ENCODE measurements around the gene CDKN2D. TPM values are rescaled to one million over a fixed set of nuclear protein-coding genes. Genes with fewer than 3 reads are reported as not detected.
A peak's percentile ranks its signal among the peaks of the same experiment; 100 is the strongest.

CDKN2D gene
- total RNA-seq, 2 donors from 2014 or later = 69.6 to 72.8 TPM

DNA sequence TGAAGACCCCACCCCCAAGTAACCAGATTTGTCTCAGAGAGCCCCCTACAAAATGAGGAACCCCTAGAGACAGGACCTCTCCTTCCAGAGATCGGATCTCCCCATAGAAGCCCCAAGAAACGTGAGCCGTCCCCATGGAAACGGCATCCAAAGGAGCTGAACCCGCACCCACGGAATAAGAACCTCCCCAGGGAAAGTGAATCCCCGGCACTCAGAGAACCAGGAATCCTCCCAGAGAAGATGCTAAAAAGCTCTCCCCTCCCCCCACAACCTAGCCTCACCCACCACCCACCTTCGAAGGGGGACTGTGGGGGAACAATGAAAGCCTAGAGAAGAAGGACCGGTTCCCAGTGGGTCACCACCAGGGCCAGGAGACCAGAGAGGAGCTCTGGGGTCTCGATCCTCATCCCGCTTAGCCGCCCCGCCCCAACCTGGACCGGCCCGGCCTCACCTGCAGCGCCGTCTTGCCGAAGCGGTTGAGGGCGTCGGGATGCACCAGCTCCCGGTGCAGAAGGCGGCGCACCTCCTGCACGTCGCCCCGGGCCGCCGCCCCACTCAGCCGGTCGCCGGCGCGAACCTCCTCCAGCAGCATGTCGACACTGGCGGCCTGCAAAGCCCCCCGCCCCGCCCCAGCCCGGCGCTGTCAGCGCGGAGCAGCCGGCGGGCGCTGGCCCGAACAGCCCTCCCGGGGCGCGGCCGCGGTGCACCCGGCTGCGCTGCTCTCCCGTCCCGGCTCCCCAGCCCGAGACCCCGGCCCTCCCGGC, 535 bp downstream of the CDKN2D start:
- H3K4me3 Mint-ChIP-seq = peak overlapping the region; percentile 98 to 100
- no peaks in the 10 kb centered on the region for H3K9me3 Mint-ChIP-seq
- DNase-seq (peak; percentile 82 to 86), ATAC-seq (replicated peaks in 1 of 2) (peak; percentile 38 to 42)
- peaks cover 8 to 29% of the 10 kb centered on the region in 2 donors for H3K36me3 Mint-ChIP-seq (ENCODE audit: insufficient read depth in 2 of 2)
- peaks cover 65% of the 10 kb centered on the region for H3K4me1 Mint-ChIP-seq (ENCODE audit: low read depth)
- H3K27ac Mint-ChIP-seq = peak overlapping the region; percentile 95
- H3K27me3 Mint-ChIP-seq (ENCODE audit: low read depth) = no peaks in the 10 kb centered on the region

DNA sequence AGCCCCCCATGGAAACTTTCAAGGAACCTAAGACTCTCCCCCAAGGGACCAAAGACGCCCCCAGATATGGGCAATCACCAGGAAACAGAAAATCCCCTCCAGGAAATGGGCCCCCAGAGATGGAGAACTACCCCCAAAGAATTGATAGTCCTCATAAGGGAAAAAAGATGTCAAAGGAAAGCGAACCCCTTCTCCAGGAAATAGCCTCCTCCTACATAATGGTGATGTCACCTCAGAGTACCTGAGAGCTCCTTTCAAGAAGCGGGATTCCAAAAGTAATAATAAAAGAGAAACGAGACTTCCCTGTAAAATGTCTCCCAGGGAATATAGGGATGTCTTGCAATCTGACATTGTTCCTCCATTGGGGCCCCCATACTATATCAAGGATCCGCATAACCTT, 1.1 kb downstream of the CDKN2D start:
- ATAC-seq (replicated peaks in 1 of 2) = no peak
- H3K4me3 Mint-ChIP-seq = peak overlapping the region; percentile 96 to 99
- H3K4me1 Mint-ChIP-seq (ENCODE audit: low read depth) = peaks cover 65% of the 10 kb centered on the region
- no peak for DNase-seq
- H3K27ac Mint-ChIP-seq = peak overlapping the region; percentile 95
- H3K9me3 Mint-ChIP-seq = no peaks in the 10 kb centered on the region
- H3K27me3 Mint-ChIP-seq (ENCODE audit: low read depth) = no peaks in the 10 kb centered on the region
- H3K36me3 Mint-ChIP-seq (ENCODE audit: insufficient read depth in 2 of 2) = peaks cover 8 to 31% of the 10 kb centered on the region in 2 donors

DNA sequence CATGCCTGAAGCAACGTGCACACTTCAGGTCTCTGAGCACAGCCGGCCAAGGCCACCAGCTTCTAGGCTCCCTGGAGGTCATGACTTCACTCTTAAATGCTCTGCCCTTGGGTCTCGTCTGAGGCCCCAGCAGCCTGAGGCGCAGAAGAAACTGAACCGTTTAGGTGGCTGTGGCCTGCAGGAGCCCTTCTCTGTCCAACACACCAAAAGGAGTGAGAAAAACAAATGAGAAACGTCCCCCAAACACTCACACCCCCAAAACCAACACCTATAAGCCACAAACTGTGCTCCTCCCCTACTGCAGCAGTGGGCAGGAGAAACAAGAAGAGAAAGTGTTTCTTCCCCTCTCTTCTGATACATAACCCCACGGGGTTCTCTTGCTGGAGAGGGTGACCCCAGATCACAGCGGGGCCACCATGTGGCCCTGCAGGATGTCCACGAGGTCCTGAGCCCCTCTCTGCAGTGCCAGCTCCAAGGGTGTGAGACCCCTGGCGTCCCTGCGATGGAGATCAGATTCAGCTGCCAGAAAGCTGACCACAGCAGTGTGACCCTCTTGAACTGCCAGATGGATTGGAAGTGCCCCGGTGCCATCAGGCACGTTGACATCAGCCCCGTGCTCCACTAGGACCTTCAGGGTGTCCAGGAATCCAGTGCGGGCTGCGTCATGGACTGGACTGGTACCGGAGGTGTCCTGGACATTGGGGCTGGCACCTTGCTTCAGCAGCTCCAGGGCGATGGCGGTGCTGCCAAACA, 1.9 kb downstream of the CDKN2D start:
- peaks cover 8 to 32% of the 10 kb centered on the region in 2 donors for H3K36me3 Mint-ChIP-seq (ENCODE audit: insufficient read depth in 2 of 2)
- peak overlapping the region; percentile 96 to 99 for H3K4me3 Mint-ChIP-seq
- peak; percentile 10 to 35 for ATAC-seq (replicated peaks in 1 of 2)
- peak; percentile 63 to 79 for DNase-seq
- H3K27me3 Mint-ChIP-seq (ENCODE audit: low read depth) = no peaks in the 10 kb centered on the region
- no peaks in the 10 kb centered on the region for H3K9me3 Mint-ChIP-seq
- H3K27ac Mint-ChIP-seq = peak overlapping the region; percentile 93
- H3K4me1 Mint-ChIP-seq (ENCODE audit: low read depth) = peaks cover 61% of the 10 kb centered on the region

DNA sequence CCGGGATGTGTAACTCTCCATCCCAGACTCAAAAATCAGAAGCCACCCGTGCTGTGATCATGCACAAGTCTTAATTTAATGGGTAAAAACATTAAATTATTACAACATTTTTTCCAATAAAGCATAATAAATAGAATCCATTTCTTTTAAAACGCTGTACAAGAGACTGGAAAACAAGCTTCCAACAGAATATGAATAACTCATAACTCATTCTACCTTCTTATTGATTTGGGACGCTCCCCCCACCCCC, 2.4 kb downstream of the CDKN2D start:
- Mint-ChIP-seq H3K9me3 (no peaks in the 10 kb centered on the region), H3K27me3 (ENCODE audit: low read depth) (no peaks in the 10 kb centered on the region), H3K36me3 (ENCODE audit: insufficient read depth in 2 of 2) (peaks cover 8 to 35% of the 10 kb centered on the region in 2 donors), H3K4me1 (ENCODE audit: low read depth) (peaks cover 63% of the 10 kb centered on the region), H3K27ac (peak overlapping the region; percentile 93), H3K4me3 (peak overlapping the region; percentile 96 to 99)
- ATAC-seq (replicated peaks in 1 of 2) (no peak), DNase-seq (no peak)

DNA sequence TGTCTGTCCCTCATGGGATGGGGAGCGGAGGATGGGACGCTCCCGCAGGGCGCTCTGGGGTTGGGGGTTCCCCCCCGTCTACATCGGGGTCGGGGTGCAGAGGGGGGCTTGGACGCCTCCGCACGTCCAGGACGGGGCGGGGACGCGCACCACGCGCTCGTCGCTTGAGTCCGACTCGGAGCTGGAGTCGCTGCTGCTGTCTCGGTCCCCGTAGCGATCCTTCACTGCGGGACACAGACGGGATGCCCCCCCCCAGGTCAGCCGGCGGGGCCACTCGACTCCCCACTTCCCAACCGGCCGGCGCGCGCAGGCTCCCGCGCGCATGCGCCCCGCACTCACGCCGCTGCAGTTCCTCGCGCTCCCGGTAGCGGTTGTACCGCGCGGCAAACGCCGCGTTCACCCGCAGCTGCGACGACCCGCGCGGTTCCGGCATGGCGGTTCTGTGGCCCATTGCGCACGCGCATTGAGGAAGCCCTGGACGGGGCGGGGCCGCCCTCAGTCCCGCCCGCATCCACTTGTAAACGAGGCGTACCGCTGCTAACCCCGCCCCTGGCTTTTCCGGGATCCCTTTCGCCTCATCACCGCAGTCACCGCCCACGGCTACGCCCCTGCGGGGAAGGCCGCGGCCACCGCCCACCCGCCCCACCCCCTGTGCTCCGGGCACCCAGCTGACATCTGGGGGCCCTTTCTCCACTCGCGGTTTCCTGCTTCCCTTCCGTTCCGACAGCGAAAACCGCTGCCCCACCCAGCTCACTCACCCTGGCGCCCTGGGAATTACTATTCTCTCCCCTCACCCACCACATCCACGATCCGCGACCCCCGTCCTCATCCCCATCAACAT, 3.0 kb downstream of the CDKN2D start, which contains the start of gene KRI1:
Gene KRI1 (minus strand): TSS at position 444 of the 841 bp plus-strand sequence. CDS start 11 bp downstream, at position 433.
- Mint-ChIP-seq H3K27ac (peak within 1 kb of the TSS; percentile 96), H3K27me3 (ENCODE audit: low read depth) (no peaks in the 10 kb centered on the region)
- DNase-seq = peak; percentile 100

DNA sequence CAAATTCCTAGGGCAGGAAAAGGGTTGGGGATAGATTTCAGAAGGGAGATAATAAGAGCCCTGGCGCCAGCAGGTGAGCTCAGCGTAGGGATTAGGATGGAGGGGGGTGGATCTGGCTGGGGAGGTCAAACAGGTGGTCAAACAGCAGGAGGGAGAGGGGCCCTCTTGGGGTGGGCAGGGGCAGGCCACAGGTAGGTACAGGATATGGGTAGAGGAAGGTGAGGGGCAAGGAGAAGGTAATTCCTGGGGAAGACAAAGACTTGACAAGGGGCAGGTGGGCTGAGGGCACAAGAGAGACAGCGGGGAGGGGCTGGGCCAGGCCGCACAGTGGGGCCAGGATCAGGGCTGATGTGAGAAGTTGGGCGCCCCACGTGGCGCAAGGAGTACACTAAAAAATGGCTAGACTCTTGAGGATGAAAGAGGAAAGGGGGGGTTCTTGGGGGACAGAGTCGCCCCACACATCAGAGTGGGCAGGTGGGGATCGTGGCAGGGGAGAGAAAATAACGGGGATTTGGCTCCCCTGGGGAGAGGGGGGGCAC, 3.7 kb downstream of the CDKN2D start:
- Mint-ChIP-seq H3K4me3 (peak overlapping the region; percentile 96 to 99), H3K36me3 (ENCODE audit: insufficient read depth in 2 of 2) (peaks cover 8 to 41% of the 10 kb centered on the region in 2 donors), H3K27me3 (ENCODE audit: low read depth) (no peaks in the 10 kb centered on the region), H3K27ac (peak overlapping the region; percentile 96), H3K4me1 (ENCODE audit: low read depth) (peaks cover 62% of the 10 kb centered on the region), H3K9me3 (no peaks in the 10 kb centered on the region)
- ATAC-seq (replicated peaks in 1 of 2) = no peak
- DNase-seq = peak; percentile 56 to 72

More for the DNA sequence above, 3.0 kb downstream of the CDKN2D start, which contains the start of gene KRI1:
- Mint-ChIP-seq H3K36me3 (ENCODE audit: insufficient read depth in 2 of 2) (peaks cover 8 to 39% of the 10 kb centered on the region in 2 donors), H3K4me3 (peak within 1 kb of the TSS; percentile 96 to 99), H3K9me3 (no peaks in the 10 kb centered on the region), H3K4me1 (ENCODE audit: low read depth) (peaks cover 66% of the 10 kb centered on the region)
- peak; percentile 51 to 53 for ATAC-seq (replicated peaks in 1 of 2)

DNA sequence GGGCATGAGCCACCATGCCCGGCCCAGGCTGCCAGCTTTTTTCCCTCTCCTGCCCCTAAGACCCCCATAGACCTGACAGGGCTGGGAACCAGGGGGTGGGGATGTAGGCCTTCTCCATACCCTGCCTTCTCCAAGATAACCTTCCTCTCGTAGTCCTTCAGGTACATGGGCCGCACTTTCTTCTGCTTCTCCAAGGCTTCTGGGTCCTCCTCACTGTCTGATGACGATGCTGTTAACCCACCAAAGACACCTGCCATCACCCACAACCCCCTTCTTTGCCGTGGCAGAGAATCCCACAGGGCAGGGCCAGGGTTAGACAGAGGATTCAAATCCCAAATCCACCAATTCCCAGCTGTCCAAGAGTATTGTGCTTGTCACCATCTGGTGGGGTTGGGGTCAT, 6.2 kb downstream of the CDKN2D start:
- H3K4me3 Mint-ChIP-seq = no peak overlapping the region
- H3K36me3 Mint-ChIP-seq (ENCODE audit: insufficient read depth in 2 of 2) = peaks cover 11 to 42% of the 10 kb centered on the region in 2 donors
- ATAC-seq (replicated peaks in 1 of 2) (no peak), DNase-seq (no peak)
- H3K9me3 Mint-ChIP-seq = no peaks in the 10 kb centered on the region
- H3K4me1 Mint-ChIP-seq (ENCODE audit: low read depth) = peaks cover 53% of the 10 kb centered on the region
- peak overlapping the region; percentile 60 for H3K27ac Mint-ChIP-seq
- no peaks in the 10 kb centered on the region for H3K27me3 Mint-ChIP-seq (ENCODE audit: low read depth)

DNA sequence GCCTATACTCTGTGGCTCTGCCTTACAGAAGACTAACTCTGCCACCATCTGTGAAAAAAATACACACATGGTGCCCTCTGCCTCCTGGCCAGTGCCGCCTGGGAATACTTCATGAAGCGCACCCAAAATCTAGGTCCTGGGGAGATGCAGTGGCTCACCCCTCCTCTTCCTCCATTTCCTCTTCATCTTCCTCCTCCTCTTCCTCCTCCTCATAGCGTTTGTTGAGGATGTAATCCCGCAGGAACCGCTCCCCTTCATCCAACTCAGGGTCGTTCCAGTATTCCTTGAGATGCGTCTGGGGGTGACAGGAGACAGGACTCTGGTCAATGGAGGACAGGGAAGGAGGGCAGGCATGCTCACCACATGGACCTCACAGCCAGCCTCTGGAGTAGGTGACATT, 8.6 kb downstream of the CDKN2D start:
- Mint-ChIP-seq H3K27me3 (ENCODE audit: low read depth) (no peaks in the 10 kb centered on the region), H3K9me3 (no peaks in the 10 kb centered on the region), H3K4me3 (no peak overlapping the region), H3K27ac (no peak overlapping the region), H3K4me1 (ENCODE audit: low read depth) (peaks cover 36% of the 10 kb centered on the region), H3K36me3 (ENCODE audit: insufficient read depth in 2 of 2) (peaks cover 7 to 30% of the 10 kb centered on the region in 2 donors)
- DNase-seq (no peak), ATAC-seq (replicated peaks in 1 of 2) (no peak)

DNA sequence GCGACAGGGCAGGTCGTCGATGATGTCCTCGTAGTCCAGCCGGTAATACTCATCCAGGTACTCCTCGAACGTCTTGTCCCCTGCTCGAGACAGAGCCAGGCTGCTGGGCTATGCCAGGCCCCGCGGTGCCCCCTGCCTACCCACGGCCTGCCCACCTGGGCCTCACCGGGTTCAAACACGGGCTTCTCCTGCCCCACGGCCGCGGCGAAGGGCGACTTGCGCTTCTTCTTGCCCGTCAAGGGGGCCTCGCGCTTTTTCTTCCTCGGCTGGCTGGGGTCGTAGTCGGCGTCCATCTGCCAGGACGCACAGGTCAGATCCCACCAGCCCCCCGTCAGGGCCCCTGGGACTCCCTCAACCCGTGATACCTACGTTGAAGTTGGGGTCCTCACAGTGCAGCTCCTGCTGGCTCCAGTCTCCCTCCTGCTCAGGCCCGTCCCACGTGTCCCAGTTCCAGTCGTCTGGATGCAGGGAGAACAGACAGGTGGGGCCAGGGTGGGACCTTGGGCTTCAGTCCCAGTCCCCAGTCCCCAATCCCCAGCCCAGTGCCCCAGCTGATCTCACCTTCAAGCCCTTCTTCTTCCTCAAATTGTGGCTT, 11.1 kb downstream of the CDKN2D start:
- H3K27ac Mint-ChIP-seq = no peak overlapping the region
- no peak for DNase-seq

DNA sequence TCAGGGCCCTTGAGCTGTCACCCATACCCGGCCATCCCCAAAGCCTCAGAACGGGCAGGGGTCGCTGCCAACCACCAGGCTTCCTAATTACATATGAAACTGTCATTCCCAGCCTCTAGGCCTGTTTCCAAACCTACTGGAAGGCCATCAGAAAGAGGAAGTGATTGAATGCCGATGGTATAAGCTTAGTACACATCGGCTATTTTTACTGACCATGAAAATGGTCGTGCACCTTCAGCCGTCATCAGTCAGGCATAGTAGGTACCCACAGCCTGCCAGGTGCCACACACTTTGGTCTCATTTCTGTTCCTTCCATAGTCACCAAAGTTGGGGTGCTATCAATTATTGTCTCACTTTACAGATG, 13.2 kb downstream of the CDKN2D start:
- peaks cover 10 to 32% of the 10 kb centered on the region in 2 donors for H3K36me3 Mint-ChIP-seq (ENCODE audit: insufficient read depth in 2 of 2)
- H3K27ac Mint-ChIP-seq = peak overlapping the region; percentile 83
- H3K27me3 Mint-ChIP-seq (ENCODE audit: low read depth) = no peaks in the 10 kb centered on the region
- H3K4me1 Mint-ChIP-seq (ENCODE audit: low read depth) = peaks cover 34% of the 10 kb centered on the region
- ATAC-seq (replicated peaks in 1 of 2) (no peak), DNase-seq (no peak)
- H3K4me3 Mint-ChIP-seq = no peak overlapping the region
- no peaks in the 10 kb centered on the region for H3K9me3 Mint-ChIP-seq

More for the DNA sequence above, 11.1 kb downstream of the CDKN2D start:
- Mint-ChIP-seq H3K9me3 (no peaks in the 10 kb centered on the region), H3K4me3 (no peak overlapping the region), H3K4me1 (ENCODE audit: low read depth) (peaks cover 45% of the 10 kb centered on the region), H3K27me3 (ENCODE audit: low read depth) (no peaks in the 10 kb centered on the region), H3K36me3 (ENCODE audit: insufficient read depth in 2 of 2) (peaks cover 6 to 27% of the 10 kb centered on the region in 2 donors)
- no peak for ATAC-seq (replicated peaks in 1 of 2)

DNA sequence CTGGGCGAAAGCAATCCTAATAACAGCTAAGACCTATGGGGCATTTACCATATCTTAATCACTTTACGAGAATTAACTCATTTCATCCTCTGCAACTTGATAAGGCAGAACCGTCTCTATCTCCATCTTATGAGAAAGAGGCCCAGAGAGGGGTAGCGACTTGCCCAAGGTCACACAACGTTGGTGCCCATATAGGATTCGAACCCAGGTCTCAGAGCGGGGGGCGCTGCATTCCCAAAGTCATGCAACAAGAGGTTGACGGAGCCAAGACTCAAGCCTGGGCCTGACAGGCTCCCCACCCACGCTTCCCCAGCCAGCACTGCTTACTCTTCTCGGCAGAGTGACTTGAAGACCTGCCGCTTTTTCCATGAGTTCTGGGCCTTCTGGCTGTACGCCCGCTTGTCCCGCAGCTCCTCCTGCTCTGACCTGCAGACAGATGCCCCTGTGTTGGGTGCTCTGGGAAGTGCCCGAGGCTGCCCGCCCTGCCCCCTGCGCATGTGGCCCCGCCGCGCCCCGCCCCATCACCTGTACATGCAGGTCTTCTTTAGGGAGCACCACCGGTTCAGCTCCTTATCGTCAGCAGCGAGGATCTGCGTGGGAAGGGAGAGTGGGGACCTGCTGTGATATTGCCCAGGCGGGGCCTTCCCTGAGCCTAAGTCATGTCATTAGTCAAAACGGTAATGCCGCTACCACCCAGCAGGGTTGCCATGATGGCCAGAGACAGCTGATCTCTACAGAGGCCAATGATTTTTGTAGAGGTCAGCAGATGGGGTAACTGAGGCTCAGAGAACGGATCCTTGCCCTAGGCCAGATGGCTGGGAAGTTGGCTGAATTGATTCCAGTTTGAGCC, 13.8 kb downstream of the CDKN2D start:
- no peak for ATAC-seq (replicated peaks in 1 of 2)
- Mint-ChIP-seq H3K9me3 (no peaks in the 10 kb centered on the region), H3K4me3 (peak overlapping the region; percentile 52 to 81), H3K27ac (peak overlapping the region; percentile 43), H3K4me1 (ENCODE audit: low read depth) (peaks cover 34% of the 10 kb centered on the region), H3K36me3 (ENCODE audit: insufficient read depth in 2 of 2) (peaks cover 10 to 32% of the 10 kb centered on the region in 2 donors), H3K27me3 (ENCODE audit: low read depth) (no peaks in the 10 kb centered on the region)
- DNase-seq = no peak

Data from activated T-cell treated with anti-CD3 and anti-CD28 coated beads, Interleukin-2, amount 50 U/mL, for 72 hours (primary cell).